ENCODE results near the gene PI4KB.

- TF ChIP-seq CTCF (conservative IDR thresholded peaks at IDR 0.05) = no peak
- no peak for TF ChIP-seq EZH2 (IDR thresholded peaks at IDR 0.05; ENCODE audit: low read depth)
Measured at GRCh38 chr1:151362308-151363155, 35.3 kb upstream of the PI4KB start.

All from PC-9 (cell line).